ENCODE results near the gene CLEC2D. TPM values are rescaled to one million over a fixed set of nuclear protein-coding genes. Genes with fewer than 3 reads are reported as not detected.

The CLEC2D gene
- total RNA-seq, 1 donor from 2014 or later = 20.7 TPM

- no peak for TF ChIP-seq CTCF (IDR thresholded peaks at IDR 0.05; ENCODE audit: unreplicated experiment)
- peaks cover 12% of the 10 kb centered on the region for H3K27me3 Mint-ChIP-seq (ENCODE audit: low read depth)
- no peaks in the 10 kb centered on the region for H3K4me1 Mint-ChIP-seq
- no peak overlapping the region for H3K4me3 Mint-ChIP-seq
- H3K9me3 Mint-ChIP-seq = peaks cover 34% of the 10 kb centered on the region
- peaks cover 4% of the 10 kb centered on the region for H3K36me3 Mint-ChIP-seq
- H3K27ac Mint-ChIP-seq = no peak overlapping the region
- DNase-seq (ENCODE audit: low spot score in 2 of 2, unreplicated experiment in 2 of 2) = no peak
These were observed 36.7 kb downstream of the CLEC2D start for GRCh38 chr12:9706086-9706685.

- Mint-ChIP-seq H3K27ac (no peak overlapping the region), H3K4me3 (no peak overlapping the region), H3K27me3 (ENCODE audit: low read depth) (peaks cover 6% of the 10 kb centered on the region), H3K36me3 (peaks cover 4% of the 10 kb centered on the region), H3K9me3 (peaks cover 28% of the 10 kb centered on the region), H3K4me1 (peaks cover 4% of the 10 kb centered on the region)
- no peak for DNase-seq (ENCODE audit: low spot score in 2 of 2, unreplicated experiment in 2 of 2)
- TF ChIP-seq CTCF (IDR thresholded peaks at IDR 0.05; ENCODE audit: unreplicated experiment) = no peak
These were observed 37.8 kb downstream of the CLEC2D start for GRCh38 chr12:9707356-9707755.

GRCh38 chr12:9707864-9708808 lies 38.6 kb downstream of the CLEC2D start:
- peaks cover 4% of the 10 kb centered on the region for H3K36me3 Mint-ChIP-seq
- peak; percentile 71 for TF ChIP-seq CTCF (IDR thresholded peaks at IDR 0.05; ENCODE audit: unreplicated experiment)
- H3K27ac Mint-ChIP-seq = no peak overlapping the region
- H3K27me3 Mint-ChIP-seq (ENCODE audit: low read depth) = no peaks in the 10 kb centered on the region
- H3K4me1 Mint-ChIP-seq = peaks cover 4% of the 10 kb centered on the region
- H3K4me3 Mint-ChIP-seq = no peak overlapping the region
- DNase-seq (ENCODE audit: low spot score in 2 of 2, unreplicated experiment in 2 of 2) = peak in 1 of 2 experiments; percentile 46
- peaks cover 24% of the 10 kb centered on the region for H3K9me3 Mint-ChIP-seq

GRCh38 chr12:9708853-9709252 lies 39.3 kb downstream of the CLEC2D start:
- H3K27me3 Mint-ChIP-seq (ENCODE audit: low read depth) = no peaks in the 10 kb centered on the region

More at GRCh38 chr12:9708853-9709252, 39.3 kb downstream of the CLEC2D start:
- Mint-ChIP-seq H3K4me1 (peaks cover 4% of the 10 kb centered on the region), H3K4me3 (no peak overlapping the region), H3K9me3 (peaks cover 24% of the 10 kb centered on the region), H3K36me3 (peaks cover 4% of the 10 kb centered on the region), H3K27ac (no peak overlapping the region)
- DNase-seq (ENCODE audit: low spot score in 2 of 2, unreplicated experiment in 2 of 2) = no peak
- TF ChIP-seq CTCF (IDR thresholded peaks at IDR 0.05; ENCODE audit: unreplicated experiment) = no peak

All from mesothelial cell of epicardium (in vitro differentiated cells).